Measurements from ENCODE around the gene SEMA7A. TPM values are rescaled to one million over a fixed set of nuclear protein-coding genes. Genes with fewer than 3 reads are reported as not detected.
"Not testable (repeated sequence)": the region's sequence is repeated elsewhere in the genome, so short reads cannot be mapped to it uniquely, and the experiment has no call there.

Gene SEMA7A
- total and polyA plus RNA-seq, 4 experiments from 2014 or later, result 0.10 to 1.9 (median 1.2) TPM; not detected in 1

DNA sequence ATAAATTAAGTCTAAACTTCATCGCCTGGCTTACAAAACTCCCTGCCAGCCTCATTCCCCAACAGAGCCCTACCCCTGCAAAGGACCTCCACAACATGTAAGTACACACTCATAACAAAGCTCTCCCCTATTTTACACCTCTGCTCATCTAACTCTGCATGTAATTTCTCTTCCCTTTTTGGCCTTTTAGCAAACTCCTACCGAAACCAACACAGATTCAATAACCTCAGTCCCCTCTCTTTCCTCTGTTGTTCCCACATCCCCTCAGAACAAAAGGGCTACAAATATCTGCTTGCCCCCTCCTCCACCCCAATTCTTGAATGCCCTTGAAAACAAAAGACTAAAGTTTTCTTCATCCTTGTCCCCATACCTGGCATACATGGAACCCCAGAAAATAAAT is 26.5 kb upstream of the SEMA7A start:
- Mint-ChIP-seq H3K36me3 (peaks cover 25 to 36% of the 10 kb centered on the region in 2 donors), H3K9me3 (no peaks in the 10 kb centered on the region), H3K4me1 (peaks cover 31 to 53% (median 46%) of the 10 kb centered on the region in 4 donors), H3K27ac (peak overlapping the region; percentile 66 to 96 (median 92)), H3K4me3 (peak overlapping the region; percentile 88 to 98 (median 94)), H3K27me3 (no peaks in the 10 kb centered on the region)
- DNase-seq, result peak in 1 of 5 donors; percentile 1
- Histone ChIP-seq H3K27ac (ENCODE audit: low read depth, low read length) (peak overlapping the region; percentile 84), H3K27me3 (ENCODE audit: insufficient read depth, low read length) (no peaks in the 10 kb centered on the region), H3K9me3 (ENCODE audit: control insufficient read depth in 1 of 2, low read length in 2 of 2) (no peaks in the 10 kb centered on the region), H3K4me3 (ENCODE audit: low read length in 2 of 2) (peak overlapping the region; percentile 78 to 100), H3K4me1 (ENCODE audit: insufficient read depth, low read length) (peaks cover 40% of the 10 kb centered on the region), H3K36me3 (ENCODE audit: insufficient read depth, low read length) (peaks cover 9% of the 10 kb centered on the region)
- intact Hi-C loops (cut with micrococcal nuclease), result loop anchor here (2.0 kb wide), 1 partner anchor 21 kb away; no protein-coding TSS in a partner anchor
- POLR2A ChIA-PET (ENCODE audit: partially characterized antibody), result interaction anchor here (0.8 to 2.8 kb wide), 13 partner anchors 12 to 908 kb away, joined by 3 to 27 read pairs (median 5); partner anchors contain the start of genes ARID3B, MAN2C1 and PML
- CTCF ChIA-PET (ENCODE audit: partially characterized antibody), result interaction anchor here (0.8 to 1.9 kb wide), 4 partner anchors 29 to 86 kb away, joined by 3 to 9 read pairs (median 6); no protein-coding TSS in a partner anchor

GRCh38 chr15:74459798-74460197 is 26.0 kb upstream of the SEMA7A start:
- peaks cover 29 to 54% (median 46%) of the 10 kb centered on the region in 4 donors for H3K4me1 Mint-ChIP-seq
- not testable (repeated sequence) for H3K4me3 ChIP-seq (ENCODE audit: low read length in 2 of 2); H3K9me3 Mint-ChIP-seq; H3K27ac ChIP-seq (ENCODE audit: low read depth, low read length); H3K27me3 Mint-ChIP-seq; H3K27me3 ChIP-seq (ENCODE audit: insufficient read depth, low read length); DNase-seq; H3K9me3 ChIP-seq (ENCODE audit: control insufficient read depth in 1 of 2, low read length in 2 of 2)
- H3K27ac Mint-ChIP-seq, result peak overlapping the region in 5 of 7 donors; percentile 66 to 96 (median 94)
- Histone ChIP-seq H3K4me1 (ENCODE audit: insufficient read depth, low read length) (peaks cover 37% of the 10 kb centered on the region), H3K36me3 (ENCODE audit: insufficient read depth, low read length) (peaks cover 14% of the 10 kb centered on the region)
- ChIA-PET CTCF (ENCODE audit: partially characterized antibody) (interaction anchor here (0.7 kb wide), 1 partner anchor 21 kb away, joined by 3 read pairs; no protein-coding TSS in a partner anchor), POLR2A (ENCODE audit: partially characterized antibody) (interaction anchor here (1.8 to 2.3 kb wide), 2 partner anchors 85 to 157 kb away, joined by 4 to 16 read pairs; no protein-coding TSS in a partner anchor)
- H3K4me3 Mint-ChIP-seq, result peak overlapping the region in 7 of 8 donors; percentile 88 to 98 (median 94)
- intact Hi-C loops (cut with micrococcal nuclease), result loop anchor here (2.0 kb wide), 1 partner anchor 21 kb away; no protein-coding TSS in a partner anchor
- peaks cover 28 to 40% of the 10 kb centered on the region in 2 donors for H3K36me3 Mint-ChIP-seq

- H3K4me3 Mint-ChIP-seq, result peak overlapping the region in 2 of 8 donors; percentile 51 to 54
- Histone ChIP-seq H3K27me3 (ENCODE audit: insufficient read depth, low read length) (no peaks in the 10 kb centered on the region), H3K27ac (ENCODE audit: low read depth, low read length) (no peak overlapping the region), H3K4me1 (ENCODE audit: insufficient read depth, low read length) (peaks cover 29% of the 10 kb centered on the region), H3K36me3 (ENCODE audit: insufficient read depth, low read length) (peaks cover 18% of the 10 kb centered on the region), H3K9me3 (ENCODE audit: control insufficient read depth in 1 of 2, low read length in 2 of 2) (no peaks in the 10 kb centered on the region), H3K4me3 (ENCODE audit: low read length in 2 of 2) (no peak overlapping the region)
- peaks cover 28 to 59% (median 48%) of the 10 kb centered on the region in 4 donors for H3K4me1 Mint-ChIP-seq
- no peaks in the 10 kb centered on the region for H3K9me3 Mint-ChIP-seq
- peaks cover 40 to 52% of the 10 kb centered on the region in 2 donors for H3K36me3 Mint-ChIP-seq
- ChIA-PET CTCF (ENCODE audit: partially characterized antibody) (interaction anchor here (0.7 to 1.1 kb wide), 3 partner anchors 82 to 85 kb away, joined by 3 read pairs; no protein-coding TSS in a partner anchor), POLR2A (ENCODE audit: partially characterized antibody) (interaction anchor here (0.6 to 0.8 kb wide), 2 partner anchors 15 to 774 kb away, joined by 3 read pairs; no protein-coding TSS in a partner anchor)
- no peaks in the 10 kb centered on the region for H3K27me3 Mint-ChIP-seq
- intact Hi-C loops (cut with micrococcal nuclease), result no loop called here
- H3K27ac Mint-ChIP-seq, result no peak overlapping the region
- DNase-seq, result no peak
These were observed 24.7 kb upstream of the SEMA7A start for GRCh38 chr15:74458473-74458872.

DNA sequence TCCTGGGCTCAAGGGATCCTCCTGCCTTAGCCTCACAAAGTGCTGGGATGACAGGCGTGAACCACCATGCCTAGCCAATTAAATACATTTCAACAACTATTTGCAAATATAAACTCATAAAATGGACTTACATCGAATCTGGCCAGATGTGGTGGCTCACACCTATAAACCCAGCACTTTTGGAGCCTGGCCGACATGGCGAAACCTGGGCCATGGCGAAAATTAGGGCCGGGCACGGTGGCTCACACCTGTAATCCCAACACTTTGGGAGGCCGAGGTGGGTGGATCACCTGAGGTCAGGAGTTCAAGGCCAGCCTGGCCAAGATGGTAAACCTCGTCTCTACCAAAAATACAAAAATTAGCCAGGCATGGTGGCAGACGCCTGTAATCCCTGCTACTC is 23.3 kb upstream of the SEMA7A start:
- Mint-ChIP-seq H3K36me3 (peaks cover 49 to 61% of the 10 kb centered on the region in 2 donors), H3K4me1 (peaks cover 23 to 50% (median 40%) of the 10 kb centered on the region in 4 donors)
- H3K4me3 ChIP-seq (ENCODE audit: low read length in 2 of 2); H3K27me3 ChIP-seq (ENCODE audit: insufficient read depth, low read length); H3K27ac ChIP-seq (ENCODE audit: low read depth, low read length); H3K27ac Mint-ChIP-seq; H3K27me3 Mint-ChIP-seq; intact Hi-C loops (cut with micrococcal nuclease); DNase-seq; H3K9me3 Mint-ChIP-seq; H3K4me3 Mint-ChIP-seq; POLR2A ChIA-PET (ENCODE audit: partially characterized antibody); H3K9me3 ChIP-seq (ENCODE audit: control insufficient read depth in 1 of 2, low read length in 2 of 2): not testable (repeated sequence)
- Histone ChIP-seq H3K36me3 (ENCODE audit: insufficient read depth, low read length) (peaks cover 27% of the 10 kb centered on the region), H3K4me1 (ENCODE audit: insufficient read depth, low read length) (peaks cover 15% of the 10 kb centered on the region)
- CTCF ChIA-PET (ENCODE audit: partially characterized antibody), result interaction anchor here (0.9 to 1.5 kb wide), 3 partner anchors 10 to 82 kb away, joined by 3 to 4 read pairs (median 3); no protein-coding TSS in a partner anchor

DNA sequence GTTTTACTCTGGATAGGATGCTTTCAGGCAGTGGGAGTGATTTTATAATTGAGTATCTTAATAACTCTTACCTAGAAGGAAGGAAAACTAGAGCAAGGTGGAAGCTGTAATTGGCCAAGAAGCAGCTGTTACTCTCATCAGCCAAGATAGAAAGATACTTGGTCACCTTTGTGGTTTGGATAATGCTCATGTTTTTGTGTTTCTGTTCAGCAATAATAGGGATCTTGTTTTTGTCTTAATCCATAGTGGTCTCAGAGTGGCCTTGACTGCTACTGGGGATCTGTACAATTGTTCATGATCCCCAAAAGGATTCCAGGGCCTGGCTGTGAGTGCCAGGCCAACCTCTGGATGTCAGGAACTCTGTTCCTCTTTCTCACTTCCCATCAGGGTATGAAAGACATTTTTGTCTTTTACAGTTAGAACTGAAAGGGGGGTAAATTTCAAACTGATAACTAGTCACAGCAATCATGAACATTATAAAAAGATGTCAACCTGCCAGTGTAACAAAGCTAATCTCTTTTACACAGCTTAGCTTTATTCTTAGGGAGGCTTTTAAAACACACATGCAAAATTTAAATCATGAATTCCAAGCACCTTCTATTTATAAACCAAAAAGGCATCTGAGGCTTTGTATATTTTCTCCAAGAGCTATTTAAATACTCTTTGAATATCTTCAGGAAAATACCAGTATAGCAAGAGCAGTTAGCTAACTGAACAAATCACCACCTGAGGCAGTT is 21.2 kb upstream of the SEMA7A start:
- no peak for DNase-seq
- intact Hi-C loops (cut with micrococcal nuclease), result no loop called here
- no peak overlapping the region for H3K4me3 ChIP-seq (ENCODE audit: low read length in 2 of 2)
- no peaks in the 10 kb centered on the region for H3K27me3 ChIP-seq (ENCODE audit: insufficient read depth, low read length)
- Mint-ChIP-seq H3K27ac (peak overlapping the region in 4 of 7 donors; percentile 13 to 68 (median 40)), H3K36me3 (peaks cover 67 to 69% of the 10 kb centered on the region in 2 donors), H3K4me3 (no peak overlapping the region), H3K4me1 (peaks cover 11 to 33% (median 23%) of the 10 kb centered on the region in 4 donors), H3K9me3 (peaks cover 0 to 1% (median 0%) of the 10 kb centered on the region in 8 donors), H3K27me3 (no peaks in the 10 kb centered on the region)
- no peak overlapping the region for H3K27ac ChIP-seq (ENCODE audit: low read depth, low read length)
- ChIA-PET POLR2A (ENCODE audit: partially characterized antibody) (interaction anchor here (0.6 kb wide), 1 partner anchor 10 kb away, joined by 3 read pairs; no protein-coding TSS in a partner anchor), CTCF (ENCODE audit: partially characterized antibody) (interaction anchor here (0.9 to 1.3 kb wide), 4 partner anchors 12 to 76 kb away, joined by 3 to 5 read pairs (median 4); no protein-coding TSS in a partner anchor)
- H3K9me3 ChIP-seq (ENCODE audit: control insufficient read depth in 1 of 2, low read length in 2 of 2), result no peaks in the 10 kb centered on the region
- peaks cover 47% of the 10 kb centered on the region for H3K36me3 ChIP-seq (ENCODE audit: insufficient read depth, low read length)
- peaks cover 3% of the 10 kb centered on the region for H3K4me1 ChIP-seq (ENCODE audit: insufficient read depth, low read length)

DNA sequence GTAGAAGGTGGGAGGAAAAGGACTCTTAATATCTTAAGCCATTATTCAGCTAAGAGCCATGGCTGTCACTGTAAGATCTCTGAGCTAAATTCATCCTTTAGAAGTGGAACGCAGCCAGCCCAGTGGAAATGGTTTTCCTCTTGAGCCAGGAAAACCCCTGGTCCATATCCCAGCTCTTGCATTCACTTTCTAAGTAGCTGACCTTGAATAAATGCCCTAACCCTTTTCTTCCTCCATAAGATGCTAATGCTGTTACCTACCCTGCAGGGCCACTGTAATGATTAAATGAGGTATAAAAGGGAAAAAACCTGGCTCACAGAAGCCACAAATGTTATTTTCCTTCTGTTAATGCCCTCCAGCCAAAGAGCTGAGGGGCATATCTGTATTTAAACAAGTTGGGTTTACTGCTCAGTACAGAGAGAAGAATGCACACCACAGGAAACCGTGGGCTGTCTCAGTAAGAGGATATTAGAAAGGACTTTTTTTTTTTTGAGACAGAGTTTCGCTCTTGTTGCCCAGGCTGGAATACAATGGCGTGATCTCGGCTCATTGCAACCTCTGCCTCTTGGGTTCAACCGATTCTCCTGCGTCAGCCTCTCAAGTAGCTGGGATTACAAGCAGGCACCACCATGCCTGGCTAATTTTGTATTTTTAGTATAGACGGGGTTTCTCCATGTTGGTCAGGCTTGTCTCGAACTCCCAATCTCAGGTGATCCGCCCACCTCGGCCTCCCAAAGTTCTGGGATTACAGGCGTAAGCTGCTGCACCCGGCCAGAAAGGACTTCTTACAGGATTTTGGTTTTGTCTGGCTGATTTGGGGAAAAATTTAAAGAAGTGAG is 20.4 kb upstream of the SEMA7A start:
- H3K9me3 ChIP-seq (ENCODE audit: control insufficient read depth in 1 of 2, low read length in 2 of 2), result no peaks in the 10 kb centered on the region
- Mint-ChIP-seq H3K4me1 (peaks cover 11 to 31% (median 23%) of the 10 kb centered on the region in 4 donors), H3K4me3 (peak overlapping the region in 3 of 8 donors; percentile 9 to 48 (median 42)), H3K9me3 (peaks cover 0 to 1% (median 0%) of the 10 kb centered on the region in 8 donors), H3K27me3 (no peaks in the 10 kb centered on the region), H3K36me3 (peaks cover 75 to 77% of the 10 kb centered on the region in 2 donors), H3K27ac (peak overlapping the region in 5 of 7 donors; percentile 17 to 68 (median 64))
- ChIA-PET CTCF (ENCODE audit: partially characterized antibody) (interaction anchor here (0.9 to 1.3 kb wide), 6 partner anchors 12 to 79 kb away, joined by 3 to 5 read pairs (median 4); no protein-coding TSS in a partner anchor), POLR2A (ENCODE audit: partially characterized antibody) (interaction anchor here (0.6 kb wide), 1 partner anchor 10 kb away, joined by 3 read pairs; no protein-coding TSS in a partner anchor)
- H3K4me3 ChIP-seq (ENCODE audit: low read length in 2 of 2), result no peak overlapping the region
- intact Hi-C loops (cut with micrococcal nuclease), result no loop called here
- DNase-seq, result no peak
- H3K27me3 ChIP-seq (ENCODE audit: insufficient read depth, low read length), result no peaks in the 10 kb centered on the region
- H3K4me1 ChIP-seq (ENCODE audit: insufficient read depth, low read length), result no peaks in the 10 kb centered on the region
- no peak overlapping the region for H3K27ac ChIP-seq (ENCODE audit: low read depth, low read length)
- peaks cover 54% of the 10 kb centered on the region for H3K36me3 ChIP-seq (ENCODE audit: insufficient read depth, low read length)
